ENCODE data around the gene TSPOAP1.

TSPOAP1 gene

GRCh38 chr17:58277802-58278595 is 50.6 kb downstream of the TSPOAP1 start:
- Histone ChIP-seq H3K4me3 (ENCODE audit: low read length in 2 of 2) (no peak overlapping the region), H3K27ac (ENCODE audit: low read depth in 2 of 2, low read length in 2 of 2) (no peak overlapping the region), H3K9me3 (ENCODE audit: control insufficient read depth in 2 of 2, low read length in 2 of 2) (no peaks in the 10 kb centered on the region), H3K27me3 (ENCODE audit: control insufficient read depth in 2 of 2, insufficient read depth in 2 of 2, low read length in 2 of 2) (peaks cover 0 to 14% of the 10 kb centered on the region in 2 donors), H3K36me3 (ENCODE audit: control insufficient read depth in 2 of 2, insufficient read depth in 2 of 2, low read length in 2 of 2) (no peaks in the 10 kb centered on the region), H3K4me1 (ENCODE audit: control insufficient read depth in 2 of 2, insufficient read depth in 2 of 2, low read length in 2 of 2) (no peaks in the 10 kb centered on the region), H3K9ac (ENCODE audit: low read depth in 1 of 2, low read length in 2 of 2) (no peak overlapping the region)

- Histone ChIP-seq H3K9me3 (ENCODE audit: control insufficient read depth in 2 of 2, low read length in 2 of 2) (no peaks in the 10 kb centered on the region), H3K36me3 (ENCODE audit: control insufficient read depth in 2 of 2, insufficient read depth in 2 of 2, low read length in 2 of 2) (no peaks in the 10 kb centered on the region), H3K27ac (ENCODE audit: low read depth in 2 of 2, low read length in 2 of 2) (no peak overlapping the region), H3K4me3 (ENCODE audit: low read length in 2 of 2) (no peak overlapping the region), H3K4me1 (ENCODE audit: control insufficient read depth in 2 of 2, insufficient read depth in 2 of 2, low read length in 2 of 2) (no peaks in the 10 kb centered on the region), H3K9ac (ENCODE audit: low read depth in 1 of 2, low read length in 2 of 2) (no peak overlapping the region), H3K27me3 (ENCODE audit: control insufficient read depth in 2 of 2, insufficient read depth in 2 of 2, low read length in 2 of 2) (peaks cover 0 to 14% of the 10 kb centered on the region in 2 donors)
These were observed 51.3 kb downstream of the TSPOAP1 start for GRCh38 chr17:58277107-58277801.

- no peaks in the 10 kb centered on the region for H3K36me3 ChIP-seq (ENCODE audit: control insufficient read depth in 2 of 2, insufficient read depth in 2 of 2, low read length in 2 of 2)
- peaks cover 0 to 14% of the 10 kb centered on the region in 2 donors for H3K27me3 ChIP-seq (ENCODE audit: control insufficient read depth in 2 of 2, insufficient read depth in 2 of 2, low read length in 2 of 2)
- H3K4me3 ChIP-seq (ENCODE audit: low read length in 2 of 2) = no peak overlapping the region
- H3K9me3 ChIP-seq (ENCODE audit: control insufficient read depth in 2 of 2, low read length in 2 of 2) = no peaks in the 10 kb centered on the region
- no peak overlapping the region for H3K9ac ChIP-seq (ENCODE audit: low read depth in 1 of 2, low read length in 2 of 2)
- no peak overlapping the region for H3K27ac ChIP-seq (ENCODE audit: low read depth in 2 of 2, low read length in 2 of 2)
- no peaks in the 10 kb centered on the region for H3K4me1 ChIP-seq (ENCODE audit: control insufficient read depth in 2 of 2, insufficient read depth in 2 of 2, low read length in 2 of 2)
These were observed 52.2 kb downstream of the TSPOAP1 start for GRCh38 chr17:58276423-58276822.

GRCh38 chr17:58275417-58275816 is 53.2 kb downstream of the TSPOAP1 start:
- H3K9me3 ChIP-seq (ENCODE audit: control insufficient read depth in 2 of 2, low read length in 2 of 2) = no peaks in the 10 kb centered on the region
- H3K36me3 ChIP-seq (ENCODE audit: control insufficient read depth in 2 of 2, insufficient read depth in 2 of 2, low read length in 2 of 2) = no peaks in the 10 kb centered on the region
- no peak overlapping the region for H3K4me3 ChIP-seq (ENCODE audit: low read length in 2 of 2)
- no peak overlapping the region for H3K9ac ChIP-seq (ENCODE audit: low read depth in 1 of 2, low read length in 2 of 2)
- no peak overlapping the region for H3K27ac ChIP-seq (ENCODE audit: low read depth in 2 of 2, low read length in 2 of 2)
- no peaks in the 10 kb centered on the region for H3K4me1 ChIP-seq (ENCODE audit: control insufficient read depth in 2 of 2, insufficient read depth in 2 of 2, low read length in 2 of 2)
- peaks cover 0 to 14% of the 10 kb centered on the region in 2 donors for H3K27me3 ChIP-seq (ENCODE audit: control insufficient read depth in 2 of 2, insufficient read depth in 2 of 2, low read length in 2 of 2)

- no peak overlapping the region for H3K4me3 ChIP-seq (ENCODE audit: low read length in 2 of 2)
- no peaks in the 10 kb centered on the region for H3K36me3 ChIP-seq (ENCODE audit: control insufficient read depth in 2 of 2, insufficient read depth in 2 of 2, low read length in 2 of 2)
- no peaks in the 10 kb centered on the region for H3K4me1 ChIP-seq (ENCODE audit: control insufficient read depth in 2 of 2, insufficient read depth in 2 of 2, low read length in 2 of 2)
- no peak overlapping the region for H3K27ac ChIP-seq (ENCODE audit: low read depth in 2 of 2, low read length in 2 of 2)
- no peaks in the 10 kb centered on the region for H3K9me3 ChIP-seq (ENCODE audit: control insufficient read depth in 2 of 2, low read length in 2 of 2)
- peaks cover 0 to 4% of the 10 kb centered on the region in 2 donors for H3K27me3 ChIP-seq (ENCODE audit: control insufficient read depth in 2 of 2, insufficient read depth in 2 of 2, low read length in 2 of 2)
- H3K9ac ChIP-seq (ENCODE audit: low read depth in 1 of 2, low read length in 2 of 2) = no peak overlapping the region
These were observed 55.0 kb downstream of the TSPOAP1 start for GRCh38 chr17:58273453-58274104.

GRCh38 chr17:58272367-58273280 is 56.0 kb downstream of the TSPOAP1 start:
- Histone ChIP-seq H3K36me3 (ENCODE audit: control insufficient read depth in 2 of 2, insufficient read depth in 2 of 2, low read length in 2 of 2) (no peaks in the 10 kb centered on the region), H3K4me3 (ENCODE audit: low read length in 2 of 2) (no peak overlapping the region), H3K9me3 (ENCODE audit: control insufficient read depth in 2 of 2, low read length in 2 of 2) (no peaks in the 10 kb centered on the region), H3K27me3 (ENCODE audit: control insufficient read depth in 2 of 2, insufficient read depth in 2 of 2, low read length in 2 of 2) (no peaks in the 10 kb centered on the region), H3K4me1 (ENCODE audit: control insufficient read depth in 2 of 2, insufficient read depth in 2 of 2, low read length in 2 of 2) (no peaks in the 10 kb centered on the region), H3K27ac (ENCODE audit: low read depth in 2 of 2, low read length in 2 of 2) (no peak overlapping the region), H3K9ac (ENCODE audit: low read depth in 1 of 2, low read length in 2 of 2) (no peak overlapping the region)

GRCh38 chr17:58271216-58271931 is 57.2 kb downstream of the TSPOAP1 start:
- Histone ChIP-seq H3K9ac (ENCODE audit: low read depth in 1 of 2, low read length in 2 of 2) (no peak overlapping the region), H3K4me1 (ENCODE audit: control insufficient read depth in 2 of 2, insufficient read depth in 2 of 2, low read length in 2 of 2) (no peaks in the 10 kb centered on the region), H3K4me3 (ENCODE audit: low read length in 2 of 2) (no peak overlapping the region), H3K36me3 (ENCODE audit: control insufficient read depth in 2 of 2, insufficient read depth in 2 of 2, low read length in 2 of 2) (no peaks in the 10 kb centered on the region), H3K9me3 (ENCODE audit: control insufficient read depth in 2 of 2, low read length in 2 of 2) (no peaks in the 10 kb centered on the region), H3K27ac (ENCODE audit: low read depth in 2 of 2, low read length in 2 of 2) (no peak overlapping the region), H3K27me3 (ENCODE audit: control insufficient read depth in 2 of 2, insufficient read depth in 2 of 2, low read length in 2 of 2) (no peaks in the 10 kb centered on the region)

GRCh38 chr17:58270476-58271215 is 57.9 kb downstream of the TSPOAP1 start:
- Histone ChIP-seq H3K36me3 (ENCODE audit: control insufficient read depth in 2 of 2, insufficient read depth in 2 of 2, low read length in 2 of 2) (no peaks in the 10 kb centered on the region), H3K27me3 (ENCODE audit: control insufficient read depth in 2 of 2, insufficient read depth in 2 of 2, low read length in 2 of 2) (no peaks in the 10 kb centered on the region), H3K9me3 (ENCODE audit: control insufficient read depth in 2 of 2, low read length in 2 of 2) (no peaks in the 10 kb centered on the region), H3K4me3 (ENCODE audit: low read length in 2 of 2) (no peak overlapping the region), H3K27ac (ENCODE audit: low read depth in 2 of 2, low read length in 2 of 2) (no peak overlapping the region), H3K4me1 (ENCODE audit: control insufficient read depth in 2 of 2, insufficient read depth in 2 of 2, low read length in 2 of 2) (no peaks in the 10 kb centered on the region), H3K9ac (ENCODE audit: low read depth in 1 of 2, low read length in 2 of 2) (no peak overlapping the region)

All from mucosa of rectum (tissue), 2 donors.